NCI-H2196 treated with DMSO at 0.1 percent for 48 hours (cell line): ENCODE measurements around the gene ZNF688.
"Not testable (repeated sequence)": the region's sequence is repeated elsewhere in the genome, so short reads cannot be mapped to it uniquely, and the experiment has no call there.

ENCODE experiments used
- DNase-seq: peaks from one replicate; lab custom pipeline; 2025; ENCODE audit not compliant: unreplicated experiment; lab: John Stamatoyannopoulos, UW

The ZNF688 gene

GRCh38 chr16:30535106-30535776 lies 36.3 kb downstream of the ZNF688 start:
- no peak for DNase-seq

GRCh38 chr16:30534368-30535105 lies 37.0 kb downstream of the ZNF688 start, which contains the start of gene ZNF747:
ZNF747 (minus strand) TSS chr16:30534858; CDS start chr16:30534679, 179 bp downstream.
- DNase-seq = peak; percentile 78

- no peak for DNase-seq
Observed at GRCh38 chr16:30533748-30534367, 37.7 kb downstream of the ZNF688 start.

GRCh38 chr16:30533146-30533522 lies 38.4 kb downstream of the ZNF688 start:
- no peak for DNase-seq

GRCh38 chr16:30532285-30533145 lies 39.0 kb downstream of the ZNF688 start:
- DNase-seq = no peak

- no peak for DNase-seq
Observed at GRCh38 chr16:30530163-30531037, 41.1 kb downstream of the ZNF688 start.

GRCh38 chr16:30528799-30529457 lies 42.6 kb downstream of the ZNF688 start:
- no peak for DNase-seq

- DNase-seq = no peak
Observed at GRCh38 chr16:30527635-30528178, 43.8 kb downstream of the ZNF688 start.

- DNase-seq = peak; percentile 98
Observed at GRCh38 chr16:30526823-30527634, 44.5 kb downstream of the ZNF688 start.

- no peak for DNase-seq
Observed at GRCh38 chr16:30526137-30526822, 45.2 kb downstream of the ZNF688 start, which contains the start of gene ZNF768. ZNF768 (minus strand) TSS chr16:30526566; CDS start chr16:30526413, 153 bp downstream.

- DNase-seq = no peak
Observed at GRCh38 chr16:30525844-30526136, 45.7 kb downstream of the ZNF688 start.

- DNase-seq = no peak
Observed at GRCh38 chr16:30524575-30525568, 46.6 kb downstream of the ZNF688 start.

- no peak for DNase-seq
Observed at GRCh38 chr16:30523768-30524574, 47.5 kb downstream of the ZNF688 start.

- not testable (repeated sequence) for DNase-seq
Observed at GRCh38 chr16:30522702-30523463, 48.6 kb downstream of the ZNF688 start.
